PC-3 (cell line): ENCODE results near the gene CLIC5. TPM values are rescaled to one million over a fixed set of nuclear protein-coding genes. Genes with fewer than 3 reads are reported as not detected.

Source experiments
- ATAC-seq: fragments of 200-7000 bp; cut with Tn5 transposase; 2 replicates; pipeline ENCODE4 v1.9.1; 2020; ENCODE audit warnings: mild to moderate bottlenecking, moderate library complexity
- BruUV-seq: library from RNA; stranded (reverse); fragments of 400-500 nt; replicated peaks from 2 replicates; lab custom pipeline; 2021; lab: Mats Ljungman, UMichigan
- CTCF ChIA-PET: fragments of 300-600 bp; sonication (Branson Sonifier 250); formaldehyde crosslinking; loops from one replicate; lab custom pipeline; 2022; ENCODE audit warnings: antibody characterized with exemption; lab: Charles Lee
- POLR2A ChIA-PET: fragments of 300-600 bp; sonication (Branson Sonifier 250); formaldehyde crosslinking; loops from one replicate; lab custom pipeline; 2022; ENCODE audit warnings: antibody characterized with exemption; ENCODE audit not compliant: unreplicated experiment; lab: Charles Lee
- DNase-seq: peaks from one replicate; pipeline ENCODE4 v3.0.0-alpha.2; 2015
- H2AFZ ChIP-seq: fragments of 300-600 bp; sonication (generic); 2 replicates; pipeline ENCODE4 v1.6.0; 2016; ENCODE audit warnings: antibody characterized with exemption, low read length
- H3F3A ChIP-seq: fragments of 300-600 bp; sonication (generic); one replicate; pipeline ENCODE4 v1.6.0; 2017; ENCODE audit warnings: antibody characterized with exemption, low read length, control low read depth, mild to moderate bottlenecking; ENCODE audit not compliant: unreplicated experiment
- H3K27ac ChIP-seq: fragments of 300-600 bp; sonication (generic); 2 replicates; pipeline ENCODE4 v1.5.1; 2016; ENCODE audit warnings: mild to moderate bottlenecking, low read length
- H3K27me3 ChIP-seq: fragments of 300-600 bp; sonication (generic); 2 replicates; pipeline ENCODE4 v1.6.1; 2016; ENCODE audit warnings: low read length, mixed read lengths
- H3K36me3 ChIP-seq: fragments of 300-600 bp; sonication (generic); 2 replicates; pipeline ENCODE4 v1.6.1; 2016; ENCODE audit warnings: low read depth, mixed run types, low read length, mixed read lengths
- H3K4me1 ChIP-seq: fragments of 300-600 bp; sonication (generic); 2 replicates; pipeline ENCODE4 v1.5.1; 2016; ENCODE audit warnings: low read length; ENCODE audit not compliant: insufficient read depth
- H3K4me2 ChIP-seq: fragments of 300-600 bp; sonication (generic); 2 replicates; pipeline ENCODE4 v1.6.0; 2016; ENCODE audit warnings: low read length
- H3K4me3 ChIP-seq: fragments of 300-600 bp; sonication (generic); 2 replicates; pipeline ENCODE4 v1.5.1; 2016; ENCODE audit warnings: mild to moderate bottlenecking, low read length, mixed read lengths
- H3K79me2 ChIP-seq: fragments of 300-600 bp; sonication (generic); 2 replicates; pipeline ENCODE4 v1.6.1; 2017; ENCODE audit warnings: low read length, mixed read lengths
- H3K9ac ChIP-seq: fragments of 300-600 bp; sonication (generic); 2 replicates; pipeline ENCODE4 v1.6.0; 2016; ENCODE audit warnings: mild to moderate bottlenecking, low read length
- H3K9me2 ChIP-seq: fragments of 300-600 bp; sonication (generic); replicated peaks from 2 replicates; pipeline ENCODE4 v1.6.1; 2016; ENCODE audit warnings: mixed run types, low read length, mixed read lengths
- H3K9me3 ChIP-seq: fragments of 300-600 bp; sonication (generic); 2 replicates; pipeline ENCODE4 v1.6.1; 2016; ENCODE audit warnings: low read length, mixed read lengths
- H4K20me1 ChIP-seq: fragments of 300-600 bp; sonication (generic); 2 replicates; pipeline ENCODE4 v1.6.1; 2016; ENCODE audit warnings: low read length, mixed read lengths
- CTCF ChIP-seq: fragments of 300-600 bp; sonication (generic); conservative IDR thresholded peaks from 2 replicates; pipeline ENCODE4 v1.5.1; 2017; ENCODE audit warnings: antibody characterized with exemption, low read depth, mild to moderate bottlenecking, low read length
- EZH2 ChIP-seq: fragments of 300-600 bp; sonication (generic); IDR thresholded peaks from one replicate; pipeline ENCODE4 v1.6.1; 2017; ENCODE audit warnings: antibody characterized with exemption, mild to moderate bottlenecking, low read length; ENCODE audit not compliant: unreplicated experiment
- EZH2phosphoT487 ChIP-seq: fragments of 300-600 bp; sonication (generic); IDR thresholded peaks from 2 replicates; pipeline ENCODE4 v1.6.1; 2018; ENCODE audit warnings: mild to moderate bottlenecking, antibody characterized with exemption, low read length, borderline replicate concordance
- intact Hi-C: fragments of 100-400 bp; cut with micrococcal nuclease; formaldehyde crosslinking; loops from 2 replicates; pipeline ENCODE4 v1.9.0; 2023
- total RNA-seq: library from RNA; depleted of rRNA; stranded (reverse); fragments of >200 nt; gene quantifications from 2 replicates; pipeline ENCODE4 v1.2.3, GENCODE V29; 2014

Gene CLIC5
- total RNA-seq, 1 experiment from 2014 or later = not detected

- no peaks in the 10 kb centered on the region for H3K4me1 ChIP-seq
- H3K9me2 ChIP-seq = no peaks in the 10 kb centered on the region
- TF ChIP-seq CTCF = no peak
- no peak for TF ChIP-seq EZH2phosphoT487
- TF ChIP-seq EZH2 = no peak
- no peaks in the 10 kb centered on the region for H3F3A ChIP-seq
- no peak for ATAC-seq
- H3K4me3 ChIP-seq = no peak overlapping the region
- no peaks in the 10 kb centered on the region for H3K79me2 ChIP-seq
- no peak for DNase-seq
- no peaks in the 10 kb centered on the region for H4K20me1 ChIP-seq
- no TSS peak for BruUV-seq
- CTCF ChIA-PET = no interaction called here
- no peaks in the 10 kb centered on the region for H3K9me3 ChIP-seq
- no peak overlapping the region for H3K9ac ChIP-seq
- intact Hi-C loops = no loop called here
- H3K36me3 ChIP-seq = no peaks in the 10 kb centered on the region
- H2AFZ ChIP-seq = no peak overlapping the region
- POLR2A ChIA-PET = interaction anchor here (0.6 kb wide), 1 partner anchor 660 kb away, joined by 3 read pairs; no protein-coding TSS in a partner anchor
- 0 out of 2 replicates have a peak, but pooled peaks cover 4% of the 10 kb centered on the region for H3K27me3 ChIP-seq
- H3K4me2 ChIP-seq = no peak overlapping the region
- no peak overlapping the region for H3K27ac ChIP-seq
These were observed 42.7 kb downstream of the CLIC5 start for GRCh38 chr6:45972795-45973503.

- ATAC-seq = no peak
These were observed 44.4 kb downstream of the CLIC5 start for GRCh38 chr6:45971287-45971686.

More at GRCh38 chr6:45971287-45971686, 44.4 kb downstream of the CLIC5 start:
- Histone ChIP-seq H4K20me1 (no peaks in the 10 kb centered on the region), H3K9me2 (no peaks in the 10 kb centered on the region), H3K4me3 (no peak overlapping the region), H3K9ac (no peak overlapping the region), H3K27me3 (no peaks in the 10 kb centered on the region), H3F3A (no peaks in the 10 kb centered on the region), H3K36me3 (no peaks in the 10 kb centered on the region), H3K79me2 (no peaks in the 10 kb centered on the region), H2AFZ (no peak overlapping the region), H3K9me3 (no peaks in the 10 kb centered on the region), H3K4me1 (peaks cover 6% of the 10 kb centered on the region), H3K4me2 (no peak overlapping the region), H3K27ac (no peak overlapping the region)
- BruUV-seq = no TSS peak
- POLR2A ChIA-PET = no interaction called here
- no peak for TF ChIP-seq CTCF
- TF ChIP-seq EZH2 = no peak
- no peak for TF ChIP-seq EZH2phosphoT487
- intact Hi-C loops = no loop called here
- DNase-seq = no peak
- CTCF ChIA-PET = no interaction called here
